Kidney epithelial cell (primary cell): ENCODE measurements around the gene PPP6R3. TPM values are rescaled to one million over a fixed set of nuclear protein-coding genes. Genes with fewer than 3 reads are reported as not detected.

Experiments
- DNase-seq: peaks from one replicate; pipeline ENCODE4 v3.0.0-alpha.2; 2010; ENCODE audit warnings: low read depth
- H3K27me3 ChIP-seq: 2 replicates; pipeline ENCODE4 v1.6.0; 2011; ENCODE audit warnings: low read length; ENCODE audit not compliant: control insufficient read depth, insufficient read depth
- H3K36me3 ChIP-seq: 2 replicates; pipeline ENCODE4 v1.5.1; 2011; ENCODE audit warnings: low read length; ENCODE audit not compliant: control insufficient read depth, insufficient read depth
- H3K4me3 ChIP-seq: 2 replicates; pipeline ENCODE4 v1.5.1; 2011; ENCODE audit warnings: low read depth, mild to moderate bottlenecking, control low read depth, low read length
- total RNA-seq: library from RNA; depleted of rRNA; stranded (reverse); fragments of >200 nt; gene quantifications from 2 replicates; pipeline ENCODE4 v1.2.3, GENCODE V29; 2015
- TF ChIP-seq, protein P1 (sequence below): IDR thresholded peaks from 2 replicates; pipeline ENCODE4 v1.5.1; 2011; ENCODE audit warnings: mild to moderate bottlenecking, moderate library complexity, low read length, control low read depth, inconsistent platforms; ENCODE audit not compliant: insufficient read depth, poor library complexity, severe bottlenecking

Gene PPP6R3
- total RNA-seq, 1 donor from 2014 or later = 71.7 TPM

DNA sequence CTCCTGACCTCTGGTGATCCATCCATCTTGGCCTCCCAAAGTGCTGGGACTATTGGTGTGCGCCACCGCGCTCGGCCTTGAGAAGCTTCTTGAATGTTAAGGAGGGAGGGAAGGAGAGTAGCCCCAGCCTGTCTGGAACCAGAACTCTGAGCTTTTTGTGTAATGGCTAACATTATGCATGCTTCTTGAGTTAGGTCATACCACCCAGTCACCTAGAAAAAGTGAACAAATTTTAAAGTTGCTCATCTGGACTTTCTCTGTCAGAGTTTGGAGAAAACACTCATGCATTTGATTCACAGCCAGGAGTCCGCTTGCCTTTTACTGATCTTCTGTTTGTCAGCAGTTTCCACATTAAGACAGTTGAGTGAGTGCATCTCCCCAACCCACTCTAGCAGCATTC is 82.1 kb downstream of the PPP6R3 start:
- Histone ChIP-seq H3K36me3 (no peaks in the 10 kb centered on the region), H3K4me3 (no peak overlapping the region), H3K27me3 (no peaks in the 10 kb centered on the region)
- TF ChIP-seq, protein P1, sequence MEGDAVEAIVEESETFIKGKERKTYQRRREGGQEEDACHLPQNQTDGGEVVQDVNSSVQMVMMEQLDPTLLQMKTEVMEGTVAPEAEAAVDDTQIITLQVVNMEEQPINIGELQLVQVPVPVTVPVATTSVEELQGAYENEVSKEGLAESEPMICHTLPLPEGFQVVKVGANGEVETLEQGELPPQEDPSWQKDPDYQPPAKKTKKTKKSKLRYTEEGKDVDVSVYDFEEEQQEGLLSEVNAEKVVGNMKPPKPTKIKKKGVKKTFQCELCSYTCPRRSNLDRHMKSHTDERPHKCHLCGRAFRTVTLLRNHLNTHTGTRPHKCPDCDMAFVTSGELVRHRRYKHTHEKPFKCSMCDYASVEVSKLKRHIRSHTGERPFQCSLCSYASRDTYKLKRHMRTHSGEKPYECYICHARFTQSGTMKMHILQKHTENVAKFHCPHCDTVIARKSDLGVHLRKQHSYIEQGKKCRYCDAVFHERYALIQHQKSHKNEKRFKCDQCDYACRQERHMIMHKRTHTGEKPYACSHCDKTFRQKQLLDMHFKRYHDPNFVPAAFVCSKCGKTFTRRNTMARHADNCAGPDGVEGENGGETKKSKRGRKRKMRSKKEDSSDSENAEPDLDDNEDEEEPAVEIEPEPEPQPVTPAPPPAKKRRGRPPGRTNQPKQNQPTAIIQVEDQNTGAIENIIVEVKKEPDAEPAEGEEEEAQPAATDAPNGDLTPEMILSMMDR = no peak
- DNase-seq = peak; percentile 70

- Histone ChIP-seq H3K36me3 (peaks cover 1% of the 10 kb centered on the region), H3K27me3 (no peaks in the 10 kb centered on the region), H3K4me3 (no peak overlapping the region)
- no peak for DNase-seq
- TF ChIP-seq, protein P1 = no peak
Observed at GRCh38 chr11:68543594-68543993, 83.0 kb downstream of the PPP6R3 start.

DNA sequence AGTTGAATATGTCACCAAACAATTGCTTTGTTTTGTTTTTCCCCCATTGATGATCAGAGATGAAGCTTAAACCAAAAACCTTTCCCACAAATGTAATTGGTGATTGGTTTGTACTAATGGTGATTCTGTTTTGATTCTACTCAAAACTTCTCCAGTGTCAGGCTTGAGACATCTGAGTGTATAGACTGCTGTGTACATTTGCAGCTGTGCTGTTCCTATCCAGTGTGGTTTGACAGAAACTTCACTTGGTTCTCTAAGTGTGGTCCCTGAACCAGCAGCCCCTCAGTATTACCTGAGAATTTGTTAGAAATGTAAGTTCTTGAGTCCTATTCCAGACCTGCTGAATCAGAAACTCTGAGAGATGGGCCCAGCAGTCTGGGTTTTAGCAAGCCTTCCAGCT is 84.8 kb downstream of the PPP6R3 start:
- Histone ChIP-seq H3K4me3 (no peak overlapping the region), H3K36me3 (peaks cover 2% of the 10 kb centered on the region), H3K27me3 (no peaks in the 10 kb centered on the region)
- DNase-seq = no peak
- TF ChIP-seq, protein P1 = no peak

DNA sequence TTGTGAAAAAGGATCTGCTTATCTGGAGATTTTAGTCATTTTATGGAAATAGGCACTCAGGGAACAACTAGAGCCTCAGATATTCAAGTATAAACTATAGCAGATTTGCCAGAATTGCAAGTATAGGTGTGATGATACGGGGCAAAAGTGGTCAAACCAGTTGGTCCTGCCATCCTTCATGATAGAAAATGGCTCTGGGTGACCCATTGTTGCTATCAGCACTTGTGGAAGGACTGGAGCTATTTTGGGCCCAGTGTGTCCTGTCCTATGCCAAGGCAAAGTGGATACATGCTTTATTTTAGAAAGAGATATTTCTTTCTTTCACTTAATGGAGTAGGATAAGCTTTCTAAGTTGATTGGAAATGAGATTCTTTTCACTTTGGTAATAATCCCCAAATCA is 85.2 kb downstream of the PPP6R3 start:
- Histone ChIP-seq H3K27me3 (no peaks in the 10 kb centered on the region), H3K4me3 (no peak overlapping the region), H3K36me3 (peaks cover 2% of the 10 kb centered on the region)
- DNase-seq = no peak
- TF ChIP-seq, protein P1 = no peak

DNA sequence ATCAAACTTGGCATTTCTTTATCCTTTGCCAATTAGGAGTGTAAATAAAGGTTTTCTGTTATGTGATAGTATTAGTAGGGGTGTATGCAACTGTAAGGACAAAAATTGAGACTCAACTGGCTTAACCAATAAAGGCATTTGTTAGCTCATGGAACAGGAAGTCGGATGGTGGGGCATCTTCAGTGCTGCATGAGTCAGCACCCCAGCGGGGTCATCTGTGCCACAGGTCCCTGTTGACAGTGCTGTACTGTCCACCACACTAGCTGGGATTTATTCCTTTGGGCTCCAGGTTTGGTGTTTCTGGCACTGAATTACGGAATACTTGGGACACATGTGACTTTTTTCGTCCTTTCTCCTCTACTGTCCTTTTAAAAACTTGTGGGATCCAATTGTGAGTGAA is 86.0 kb downstream of the PPP6R3 start:
- H3K4me3 ChIP-seq = no peak overlapping the region
- no peaks in the 10 kb centered on the region for H3K27me3 ChIP-seq
- H3K36me3 ChIP-seq = peaks cover 2% of the 10 kb centered on the region
- DNase-seq = no peak
- TF ChIP-seq, protein P1 = no peak

GRCh38 chr11:68549789-68550484 is 89.4 kb downstream of the PPP6R3 start:
- DNase-seq = no peak
- peaks cover 2% of the 10 kb centered on the region for H3K36me3 ChIP-seq
- H3K4me3 ChIP-seq = no peak overlapping the region
- H3K27me3 ChIP-seq = no peaks in the 10 kb centered on the region
- TF ChIP-seq, protein P1 = no peak
